Activated T-cell treated with anti-CD3 and anti-CD28 coated beads for 4 hours (primary cell): ENCODE results near the gene KRT73.

ENCODE experiments used
- DNase-seq: peaks from one replicate; pipeline ENCODE4 v3.0.0-alpha.2; 2020

Gene KRT73

GRCh38 chr12:52618216-52618615 lies at the start of gene KRT73:
KRT73 (minus strand) TSS chr12:52618559; CDS start chr12:52618524, 35 bp downstream.
- no peak for DNase-seq

- DNase-seq: no peak
These were observed 49.6 kb upstream of the KRT73 start for GRCh38 chr12:52667931-52668330.

- DNase-seq: no peak
These were observed 49.1 kb upstream of the KRT73 start for GRCh38 chr12:52667509-52667908.

- no peak for DNase-seq
These were observed 48.1 kb upstream of the KRT73 start for GRCh38 chr12:52666471-52666870.

- no peak for DNase-seq
These were observed 45.1 kb upstream of the KRT73 start for GRCh38 chr12:52663420-52663819.

GRCh38 chr12:52662918-52663229 lies 44.5 kb upstream of the KRT73 start:
- DNase-seq: no peak

GRCh38 chr12:52662093-52662917 lies 43.9 kb upstream of the KRT73 start:
- no peak for DNase-seq

GRCh38 chr12:52661668-52662067 lies 43.3 kb upstream of the KRT73 start:
- no peak for DNase-seq

- DNase-seq: no peak
These were observed 42.7 kb upstream of the KRT73 start for GRCh38 chr12:52660934-52661499.

GRCh38 chr12:52659951-52660350 lies 41.6 kb upstream of the KRT73 start:
- DNase-seq: no peak

GRCh38 chr12:52659395-52659794 lies 41.0 kb upstream of the KRT73 start:
- no peak for DNase-seq

- DNase-seq: no peak
These were observed 39.8 kb upstream of the KRT73 start for GRCh38 chr12:52658196-52658595.

- DNase-seq: no peak
These were observed 39.0 kb upstream of the KRT73 start for GRCh38 chr12:52657250-52657902.

GRCh38 chr12:52656616-52657015 lies 38.3 kb upstream of the KRT73 start:
- no peak for DNase-seq

GRCh38 chr12:52655720-52656124 lies 37.4 kb upstream of the KRT73 start:
- DNase-seq: no peak

GRCh38 chr12:52655251-52655650 lies 36.9 kb upstream of the KRT73 start:
- no peak for DNase-seq

GRCh38 chr12:52651726-52652261 lies 33.4 kb upstream of the KRT73 start, which contains the start of gene KRT2:
KRT2 (minus strand) TSS chr12:52652211; CDS start chr12:52652142, 69 bp downstream.
- no peak for DNase-seq

- DNase-seq: no peak
These were observed 32.2 kb upstream of the KRT73 start for GRCh38 chr12:52650520-52651081.

GRCh38 chr12:52649066-52649465 lies 30.7 kb upstream of the KRT73 start:
- no peak for DNase-seq

- no peak for DNase-seq
These were observed 29.7 kb upstream of the KRT73 start for GRCh38 chr12:52648012-52648550.

- DNase-seq: no peak
These were observed 29.2 kb upstream of the KRT73 start for GRCh38 chr12:52647601-52648000.

GRCh38 chr12:52646613-52647012 lies 28.3 kb upstream of the KRT73 start:
- DNase-seq: no peak

GRCh38 chr12:52645982-52646381 lies 27.6 kb upstream of the KRT73 start:
- no peak for DNase-seq
